ENCODE measurements around the gene PCNX1.
"Not testable (repeated sequence)": the region's sequence is repeated elsewhere in the genome, so short reads cannot be mapped to it uniquely, and the experiment has no call there.

PCNX1 gene

GRCh38 chr14:71123579-71124135, 216.4 kb downstream of the PCNX1 start:
- H3K36me3 ChIP-seq (ENCODE audit: control insufficient read depth, insufficient read depth, low read length) = peaks cover 1% of the 10 kb centered on the region
- no peak overlapping the region for H3K4me3 ChIP-seq (replicated peaks; ENCODE audit: low read depth, low read length)
- DNase-seq (ENCODE audit: extremely low read depth, insufficient read length) = no peak
- H3K27me3 ChIP-seq (replicated peaks; ENCODE audit: control insufficient read depth, insufficient read depth, low read length) = no peaks in the 10 kb centered on the region
- TF ChIP-seq, protein P1, sequence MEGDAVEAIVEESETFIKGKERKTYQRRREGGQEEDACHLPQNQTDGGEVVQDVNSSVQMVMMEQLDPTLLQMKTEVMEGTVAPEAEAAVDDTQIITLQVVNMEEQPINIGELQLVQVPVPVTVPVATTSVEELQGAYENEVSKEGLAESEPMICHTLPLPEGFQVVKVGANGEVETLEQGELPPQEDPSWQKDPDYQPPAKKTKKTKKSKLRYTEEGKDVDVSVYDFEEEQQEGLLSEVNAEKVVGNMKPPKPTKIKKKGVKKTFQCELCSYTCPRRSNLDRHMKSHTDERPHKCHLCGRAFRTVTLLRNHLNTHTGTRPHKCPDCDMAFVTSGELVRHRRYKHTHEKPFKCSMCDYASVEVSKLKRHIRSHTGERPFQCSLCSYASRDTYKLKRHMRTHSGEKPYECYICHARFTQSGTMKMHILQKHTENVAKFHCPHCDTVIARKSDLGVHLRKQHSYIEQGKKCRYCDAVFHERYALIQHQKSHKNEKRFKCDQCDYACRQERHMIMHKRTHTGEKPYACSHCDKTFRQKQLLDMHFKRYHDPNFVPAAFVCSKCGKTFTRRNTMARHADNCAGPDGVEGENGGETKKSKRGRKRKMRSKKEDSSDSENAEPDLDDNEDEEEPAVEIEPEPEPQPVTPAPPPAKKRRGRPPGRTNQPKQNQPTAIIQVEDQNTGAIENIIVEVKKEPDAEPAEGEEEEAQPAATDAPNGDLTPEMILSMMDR (IDR thresholded peaks at IDR 0.05; ENCODE audit: insufficient read depth, low read length, poor library complexity, severe bottlenecking) = no peak

DNA sequence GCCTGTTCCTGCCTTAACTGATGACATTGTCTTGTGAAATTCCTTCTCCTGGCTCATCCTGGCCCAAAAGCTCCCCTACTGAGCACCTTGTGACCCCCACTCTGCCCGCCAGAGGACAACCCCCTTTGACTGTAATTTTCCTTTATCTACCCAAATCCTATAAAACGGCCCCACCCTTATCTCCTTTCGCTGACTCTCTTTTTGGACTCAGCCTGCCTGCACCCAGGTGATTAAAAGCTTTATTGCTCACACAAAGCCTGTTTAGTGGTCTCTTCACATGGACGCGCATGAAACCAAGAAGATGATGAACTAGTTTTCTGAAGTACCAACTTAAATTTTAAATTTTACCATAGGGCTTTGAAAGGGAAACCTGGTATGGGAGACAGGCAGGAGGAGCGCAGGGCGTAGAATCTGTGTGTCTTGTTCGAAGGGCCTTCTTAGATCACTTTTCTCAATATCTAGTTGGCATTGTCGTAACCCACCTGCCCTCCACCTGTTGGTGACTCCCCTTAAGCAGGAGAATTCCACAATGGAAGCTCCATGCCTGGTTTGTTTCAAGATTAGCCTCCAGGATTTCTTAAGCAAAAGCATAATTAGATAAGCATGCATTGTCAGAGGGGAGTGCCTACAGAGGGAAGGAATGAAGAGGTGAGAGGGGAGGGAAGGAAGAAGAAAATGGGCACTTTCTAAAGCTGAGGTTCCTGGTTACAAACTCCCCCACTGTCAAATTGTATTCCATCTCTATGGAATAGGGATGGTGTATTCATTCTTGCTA, 222.6 kb downstream of the PCNX1 start:
- H3K27me3 ChIP-seq (replicated peaks; ENCODE audit: control insufficient read depth, insufficient read depth, low read length); H3K4me3 ChIP-seq (replicated peaks; ENCODE audit: low read depth, low read length); DNase-seq (ENCODE audit: extremely low read depth, insufficient read length); H3K36me3 ChIP-seq (ENCODE audit: control insufficient read depth, insufficient read depth, low read length): not testable (repeated sequence)

GRCh38 chr14:71130491-71131179, 223.4 kb downstream of the PCNX1 start:
- no peak for DNase-seq (ENCODE audit: extremely low read depth, insufficient read length)
- TF ChIP-seq, protein P1 (IDR thresholded peaks at IDR 0.05; ENCODE audit: insufficient read depth, low read length, poor library complexity, severe bottlenecking) = no peak
- H3K4me3 ChIP-seq (replicated peaks; ENCODE audit: low read depth, low read length) = no peak overlapping the region
- H3K36me3 ChIP-seq (ENCODE audit: control insufficient read depth, insufficient read depth, low read length) = no peaks in the 10 kb centered on the region
- no peaks in the 10 kb centered on the region; the same call in 1 of the 2 replicates for H3K27me3 ChIP-seq (replicated peaks; ENCODE audit: control insufficient read depth, insufficient read depth, low read length)

GRCh38 chr14:71133296-71133695, 226.0 kb downstream of the PCNX1 start:
- Histone ChIP-seq H3K36me3 (ENCODE audit: control insufficient read depth, insufficient read depth, low read length) (no peaks in the 10 kb centered on the region), H3K27me3 (replicated peaks; ENCODE audit: control insufficient read depth, insufficient read depth, low read length) (no peaks in the 10 kb centered on the region; the same call in 1 of the 2 replicates), H3K4me3 (replicated peaks; ENCODE audit: low read depth, low read length) (no peak overlapping the region)
- TF ChIP-seq, protein P1 (IDR thresholded peaks at IDR 0.05; ENCODE audit: insufficient read depth, low read length, poor library complexity, severe bottlenecking) = no peak
- no peak for DNase-seq (ENCODE audit: extremely low read depth, insufficient read length)

GRCh38 chr14:71135496-71135895, 228.2 kb downstream of the PCNX1 start:
- Histone ChIP-seq H3K36me3 (ENCODE audit: control insufficient read depth, insufficient read depth, low read length) (no peaks in the 10 kb centered on the region), H3K4me3 (replicated peaks; ENCODE audit: low read depth, low read length) (no peak overlapping the region), H3K27me3 (replicated peaks; ENCODE audit: control insufficient read depth, insufficient read depth, low read length) (no peaks in the 10 kb centered on the region; the same call in 1 of the 2 replicates)
- TF ChIP-seq, protein P1 (IDR thresholded peaks at IDR 0.05; ENCODE audit: insufficient read depth, low read length, poor library complexity, severe bottlenecking) = no peak
- no peak for DNase-seq (ENCODE audit: extremely low read depth, insufficient read length)

GRCh38 chr14:71135911-71136310, 228.7 kb downstream of the PCNX1 start:
- H3K4me3 ChIP-seq (replicated peaks; ENCODE audit: low read depth, low read length) = no peak overlapping the region
- no peaks in the 10 kb centered on the region; the same call in 1 of the 2 replicates for H3K27me3 ChIP-seq (replicated peaks; ENCODE audit: control insufficient read depth, insufficient read depth, low read length)
- no peaks in the 10 kb centered on the region for H3K36me3 ChIP-seq (ENCODE audit: control insufficient read depth, insufficient read depth, low read length)
- TF ChIP-seq, protein P1 (IDR thresholded peaks at IDR 0.05; ENCODE audit: insufficient read depth, low read length, poor library complexity, severe bottlenecking) = no peak
- DNase-seq (ENCODE audit: extremely low read depth, insufficient read length) = no peak
